Measurements from ENCODE around the gene GIPC3.
A peak's percentile ranks its signal among the peaks of the same experiment; 100 is the strongest.

GIPC3 gene

GRCh38 chr19:3606690-3607289, 21.5 kb downstream of the GIPC3 start, which contains the start of gene TBXA2R:
Gene TBXA2R (minus strand): TSS chr19:3606875. CDS start chr19:3600634, 6,241 bp downstream.
- DNase-seq, result peak; percentile 38

DNA sequence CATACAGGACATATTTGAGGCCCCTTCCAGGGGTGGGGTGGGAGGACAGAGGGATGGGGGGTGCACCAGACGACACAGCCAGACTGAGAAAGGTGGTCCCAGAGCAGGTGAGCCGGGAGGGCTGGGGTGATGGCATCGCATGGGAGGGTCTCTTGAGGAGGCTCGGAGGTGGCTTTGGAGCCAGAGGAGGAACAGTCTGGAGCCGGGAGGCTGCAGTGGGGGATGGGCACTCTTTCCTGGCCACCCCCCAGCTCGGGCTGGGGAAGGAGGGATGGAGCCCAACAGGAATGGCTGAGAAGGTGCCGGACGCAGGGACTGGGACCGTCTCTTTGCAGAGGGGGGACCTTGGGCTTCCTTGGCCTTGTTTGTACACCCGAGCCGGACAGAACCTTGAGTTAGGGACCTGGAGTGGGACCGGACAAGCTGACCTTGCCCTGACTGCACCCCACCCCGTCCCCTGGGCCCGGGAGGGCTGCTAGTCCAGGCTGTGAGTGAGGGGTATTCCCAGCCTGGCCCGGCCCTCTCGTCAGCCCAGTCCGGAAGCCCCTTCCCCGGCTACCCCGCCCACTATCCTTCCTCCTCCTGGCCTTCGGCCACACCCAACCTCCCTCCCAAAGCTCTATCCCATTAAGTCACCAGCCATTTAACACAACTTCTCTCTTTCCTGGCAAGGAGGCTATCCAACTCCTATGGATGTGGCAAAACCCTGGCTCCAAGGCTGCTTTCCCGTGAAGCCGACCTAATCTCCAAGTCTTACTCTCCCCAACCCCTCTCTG, 22.2 kb downstream of the GIPC3 start:
- no peak for DNase-seq

- DNase-seq, result no peak
Observed at GRCh38 chr19:3608079-3608641, 22.9 kb downstream of the GIPC3 start.

DNA sequence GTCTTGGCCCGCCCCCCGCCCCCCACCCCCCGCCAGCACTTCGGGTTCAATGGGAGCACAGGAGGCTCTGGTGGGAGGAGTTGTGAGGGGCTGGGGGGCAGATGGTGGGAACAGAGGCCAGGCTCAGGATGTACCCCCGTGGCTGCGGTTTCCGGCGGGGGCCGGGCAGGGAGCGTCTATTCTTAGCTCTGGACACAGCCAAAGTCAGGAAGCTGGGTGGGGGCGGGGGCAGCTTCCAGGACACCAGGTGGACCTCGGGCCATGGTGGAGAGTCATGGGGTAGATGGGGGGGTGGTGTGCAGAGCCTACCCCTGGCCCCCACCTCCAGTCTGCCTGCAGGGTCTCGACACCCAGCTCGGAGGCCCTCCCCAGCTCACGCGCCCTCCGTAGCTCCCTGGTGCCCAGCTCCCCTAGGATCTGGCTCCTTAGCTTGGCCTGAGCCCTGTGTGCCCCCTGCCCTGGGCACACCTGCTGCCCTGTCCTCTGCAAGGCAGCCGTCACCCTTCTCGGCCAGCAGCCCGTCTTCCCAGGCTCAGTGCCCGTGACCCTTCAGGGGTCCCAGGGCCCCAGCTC, 23.6 kb downstream of the GIPC3 start:
- DNase-seq, result no peak

GRCh38 chr19:3609779-3610719, 24.8 kb downstream of the GIPC3 start:
- no peak for DNase-seq

GRCh38 chr19:3610745-3611717, 25.8 kb downstream of the GIPC3 start:
- DNase-seq, result no peak

DNA sequence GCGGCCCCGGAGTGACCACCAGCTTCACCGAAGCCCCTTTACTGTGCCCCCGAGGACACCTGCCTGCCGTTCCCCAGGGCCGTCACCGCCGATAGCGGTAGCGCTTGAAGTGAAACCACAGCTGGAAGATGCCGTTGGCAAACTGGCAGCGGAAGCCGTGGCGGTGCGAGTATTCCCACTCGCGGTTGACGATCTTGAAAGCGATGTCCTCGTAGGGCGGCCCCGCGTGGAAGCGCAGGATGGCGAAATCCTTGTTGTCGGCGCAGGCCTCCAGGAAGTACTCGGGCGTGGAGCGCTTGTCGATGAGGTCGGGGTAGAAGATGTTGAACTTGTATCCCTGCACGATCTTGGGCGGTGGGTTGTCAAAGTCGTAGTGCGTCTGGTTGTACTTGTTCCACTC, 26.6 kb downstream of the GIPC3 start:
- DNase-seq, result no peak

DNA sequence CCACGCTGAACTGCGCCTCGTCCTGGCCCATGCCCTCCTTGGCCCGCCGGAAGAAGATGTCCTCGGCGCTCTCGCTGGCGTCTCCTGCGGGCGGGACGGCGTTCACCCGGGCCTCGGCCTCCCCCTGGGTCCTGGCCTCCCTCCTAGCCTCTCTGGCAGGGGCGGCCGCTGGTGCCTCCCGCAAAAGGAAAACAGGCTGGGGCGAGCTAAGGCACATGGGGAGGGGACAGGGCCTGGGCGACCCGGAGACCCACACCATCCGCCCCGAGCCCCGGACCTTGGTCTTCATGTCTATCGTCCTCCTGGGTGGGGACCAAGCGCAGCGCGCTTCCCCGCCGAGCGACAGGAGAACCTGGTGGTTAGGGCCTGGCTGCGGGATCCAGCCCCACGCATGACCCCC, 27.1 kb downstream of the GIPC3 start:
- DNase-seq, result no peak

DNA sequence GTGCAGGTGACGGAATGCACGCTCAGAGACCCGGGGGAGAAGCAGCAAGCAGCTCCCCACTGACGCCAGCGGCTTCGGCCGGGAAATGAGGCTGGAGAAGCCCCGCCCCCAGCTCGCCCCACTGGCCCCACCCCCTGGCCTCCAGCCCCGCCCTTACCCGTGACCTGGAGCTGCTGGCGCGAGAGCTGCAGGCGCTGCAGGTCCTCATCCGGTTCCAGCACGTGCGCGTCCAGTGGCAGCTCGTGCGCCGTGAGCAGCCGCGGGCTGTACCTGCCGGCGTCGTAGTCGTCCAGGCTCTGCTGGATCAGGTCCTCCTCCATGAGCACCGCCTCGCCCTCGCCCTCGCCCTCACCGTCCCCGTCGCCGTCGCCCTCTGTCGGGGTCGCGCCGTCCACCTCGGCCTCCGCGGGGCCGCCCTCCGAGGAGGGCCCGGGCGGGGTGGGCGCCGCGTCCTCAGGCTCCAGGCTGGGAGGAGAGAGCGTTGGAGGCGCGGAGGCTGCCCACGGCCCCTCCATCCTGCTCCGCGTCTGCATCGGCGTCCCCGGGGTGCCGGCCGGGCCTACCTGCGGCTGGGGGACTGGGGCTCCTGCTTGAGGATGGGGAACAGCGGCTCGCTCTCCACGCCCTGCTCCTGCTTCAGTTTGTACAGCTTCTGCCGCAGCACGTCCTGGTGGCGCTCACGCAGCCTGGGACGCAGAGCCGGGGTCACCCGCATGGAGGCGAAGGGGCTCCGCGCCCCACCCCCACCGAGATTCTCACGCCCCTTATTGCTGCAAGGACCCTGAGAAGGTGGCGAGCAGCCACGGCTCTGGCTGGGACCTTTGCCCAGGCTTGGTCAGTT, 27.8 kb downstream of the GIPC3 start:
- no peak for DNase-seq

- DNase-seq, result no peak
Observed at GRCh38 chr19:3613818-3614661, 28.8 kb downstream of the GIPC3 start.

- no peak for DNase-seq
Observed at GRCh38 chr19:3614858-3615505, 29.7 kb downstream of the GIPC3 start.

- DNase-seq, result no peak
Observed at GRCh38 chr19:3615524-3616135, 30.4 kb downstream of the GIPC3 start.

DNA sequence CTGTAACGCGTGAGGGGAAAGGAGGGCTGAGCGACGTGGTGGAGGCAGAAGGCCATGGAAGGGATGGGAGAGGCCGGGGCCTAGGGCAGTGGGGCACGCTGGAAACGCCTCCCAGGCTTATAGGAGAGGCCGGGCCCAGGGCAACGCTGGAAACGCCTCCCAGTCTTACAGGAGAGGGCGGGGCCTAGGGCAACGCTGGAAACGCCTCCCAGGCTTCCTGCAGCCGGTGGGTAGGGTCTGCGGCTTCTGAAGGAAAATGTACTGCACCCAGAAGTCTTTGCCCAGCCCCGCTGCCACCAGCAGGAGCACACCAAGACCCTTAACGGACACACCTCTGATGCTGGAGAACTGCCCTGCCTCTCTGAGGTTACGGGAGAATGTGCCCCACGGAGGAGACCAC, 32.2 kb downstream of the GIPC3 start:
- DNase-seq, result no peak

DNA sequence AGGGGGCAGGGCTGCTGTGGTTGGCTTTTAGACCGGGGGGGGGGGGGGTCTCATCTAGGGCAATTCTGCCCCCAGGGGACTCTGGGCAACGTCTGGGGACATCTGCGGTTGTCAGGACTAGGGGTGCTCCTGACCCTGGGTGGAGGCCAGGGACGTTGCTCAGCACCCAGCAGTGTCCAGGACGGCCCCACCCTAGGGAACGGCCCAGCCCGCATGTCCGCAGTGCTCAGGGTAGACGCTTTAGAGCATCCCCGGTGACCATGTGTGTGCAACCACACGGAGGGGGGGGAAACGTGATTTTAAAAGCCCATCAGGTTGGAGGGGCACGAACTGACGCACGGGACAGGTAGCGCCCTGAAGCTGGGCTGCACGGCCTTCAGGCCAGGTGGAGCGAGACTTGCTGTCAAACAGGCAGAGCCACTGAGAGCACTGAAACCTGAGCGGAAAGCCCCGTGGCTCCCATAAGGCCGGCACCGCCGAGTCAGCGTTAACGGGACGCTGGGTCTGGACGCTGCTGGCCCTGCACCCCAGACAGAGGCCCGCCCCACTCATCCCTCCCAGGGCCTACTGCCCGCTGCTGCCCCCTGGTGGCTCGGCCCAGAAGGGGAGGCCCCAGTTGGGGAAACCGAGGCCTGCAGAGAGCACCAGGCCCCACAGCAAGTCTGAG, 33.0 kb downstream of the GIPC3 start:
- peak; percentile 59 for DNase-seq

DNA sequence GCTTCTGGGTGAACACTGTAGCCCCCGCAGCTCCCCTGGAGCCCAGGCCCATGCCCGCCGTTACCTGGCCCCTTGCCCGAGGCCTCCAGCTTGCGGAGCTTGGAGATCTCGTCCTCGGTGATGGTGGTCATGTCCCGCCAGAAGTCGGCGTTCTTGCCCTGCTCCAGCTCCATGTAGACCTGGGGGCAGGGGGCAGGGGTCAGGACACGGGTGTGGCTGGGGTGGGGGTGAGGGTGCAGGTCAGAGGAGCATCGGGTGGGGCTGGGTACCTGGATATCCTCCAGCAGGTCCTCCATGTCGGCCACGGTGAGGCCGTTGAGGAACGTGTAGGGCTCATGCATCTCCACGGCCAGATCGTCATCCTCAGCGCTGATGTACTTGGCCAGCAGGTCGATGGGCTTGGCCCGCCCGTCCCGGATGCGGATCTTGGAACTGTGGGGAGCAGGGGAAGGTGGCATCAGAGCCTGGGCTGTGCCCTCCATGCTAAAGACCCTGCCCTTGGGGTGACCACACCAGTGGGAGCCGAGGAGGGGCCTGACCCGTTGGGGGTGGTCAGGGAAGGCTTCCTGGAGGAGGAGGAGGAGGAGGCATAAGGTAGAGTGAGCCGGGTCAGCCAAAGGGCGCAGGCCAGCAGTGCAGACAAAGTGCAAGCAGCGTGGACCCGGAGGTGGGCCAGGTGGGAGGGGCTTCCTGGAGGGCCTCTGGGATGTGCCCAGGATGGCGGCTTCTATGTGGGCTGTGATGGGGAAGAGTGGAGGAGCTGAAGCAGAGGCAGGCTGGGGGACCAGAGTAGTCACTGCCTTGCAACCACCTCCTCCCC, 33.7 kb downstream of the GIPC3 start:
- no peak for DNase-seq

DNA sequence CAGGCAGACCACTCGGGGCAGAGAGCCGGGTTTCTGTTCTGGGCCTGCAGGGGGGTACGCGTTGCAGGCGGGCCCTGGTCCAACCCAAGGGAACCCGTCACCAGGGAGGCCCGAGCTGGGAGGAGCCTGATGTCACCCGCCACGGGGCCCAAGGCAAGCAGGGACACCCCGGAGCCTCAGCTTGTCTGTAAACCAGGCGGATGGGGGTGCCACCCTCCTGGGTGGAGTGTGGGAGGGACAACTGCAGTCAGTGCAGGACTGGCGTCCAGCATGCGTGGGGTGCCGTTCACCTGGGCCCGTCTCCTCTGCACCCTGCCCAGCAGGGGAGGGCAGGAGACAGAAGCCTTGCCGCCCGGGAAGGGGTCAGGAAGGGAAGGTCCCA, 34.3 kb downstream of the GIPC3 start:
- no peak for DNase-seq
